ENCODE data around the gene ALB.
"Not testable (repeated sequence)": the region's sequence is repeated elsewhere in the genome, so short reads cannot be mapped to it uniquely, and the experiment has no call there.

ALB gene

DNA sequence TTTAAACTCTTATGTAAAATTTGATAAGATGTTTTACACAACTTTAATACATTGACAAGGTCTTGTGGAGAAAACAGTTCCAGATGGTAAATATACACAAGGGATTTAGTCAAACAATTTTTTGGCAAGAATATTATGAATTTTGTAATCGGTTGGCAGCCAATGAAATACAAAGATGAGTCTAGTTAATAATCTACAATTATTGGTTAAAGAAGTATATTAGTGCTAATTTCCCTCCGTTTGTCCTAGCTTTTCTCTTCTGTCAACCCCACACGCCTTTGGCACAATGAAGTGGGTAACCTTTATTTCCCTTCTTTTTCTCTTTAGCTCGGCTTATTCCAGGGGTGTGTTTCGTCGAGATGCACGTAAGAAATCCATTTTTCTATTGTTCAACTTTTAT lies at the start of gene ALB:
Gene ALB, plus strand, starts transcription at position 246 of the 400 bp plus-strand sequence. Its CDS starts 41 bp downstream, at position 287.
- no peak for DNase-seq

DNA sequence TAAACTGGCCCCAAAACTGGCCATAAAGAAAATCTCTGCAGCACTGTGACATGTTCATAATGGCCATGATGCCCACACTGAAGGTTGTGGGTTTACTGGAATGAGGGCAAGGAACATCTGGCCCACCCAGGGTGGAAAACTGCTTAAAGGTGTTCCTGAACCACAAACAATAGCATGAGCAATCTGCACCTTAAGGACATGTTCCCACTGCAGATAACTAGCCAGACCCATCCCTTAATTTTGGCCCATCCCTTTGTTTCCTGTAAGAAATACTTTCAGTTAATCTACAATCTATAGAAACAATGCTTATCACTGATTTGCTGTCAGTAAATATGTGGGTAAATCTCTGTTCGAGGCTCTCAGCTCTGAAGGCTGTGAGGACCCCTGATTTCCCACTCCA lies 46.9 kb upstream of the ALB start:
- DNase-seq = not testable (repeated sequence)

DNA sequence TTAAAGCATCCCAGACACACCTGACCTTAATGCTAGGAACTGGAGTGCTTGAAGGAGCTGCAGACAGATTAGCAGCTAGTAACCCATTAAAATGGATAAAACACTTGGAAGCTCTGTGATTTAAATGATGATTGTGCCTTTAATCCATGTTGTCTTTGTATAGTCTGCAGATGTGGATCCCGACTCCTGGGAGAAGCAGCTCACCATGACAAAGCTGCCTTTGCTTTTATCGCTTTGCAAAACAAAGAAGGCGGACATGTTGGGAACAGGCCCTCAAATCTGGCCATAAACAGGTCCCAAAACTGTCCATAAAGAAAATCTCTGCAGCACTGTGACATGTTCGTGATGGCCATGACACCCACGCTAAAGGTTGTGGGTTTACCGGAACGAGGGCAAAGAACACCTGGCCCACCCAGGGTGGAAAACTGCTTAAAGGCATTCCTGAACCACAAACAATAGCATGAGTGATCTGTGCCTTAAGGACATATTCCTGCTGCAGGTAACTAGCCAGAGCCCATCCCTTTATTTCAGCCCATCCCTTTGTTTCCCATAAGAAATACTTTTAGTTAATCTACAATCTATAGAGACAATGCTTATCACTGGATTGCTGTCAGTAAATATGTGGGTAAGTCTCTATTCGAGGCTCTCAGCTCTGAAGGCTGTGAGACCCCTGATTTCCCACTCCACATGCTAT lies 34.4 kb upstream of the ALB start:
- DNase-seq = not testable (repeated sequence)

DNA sequence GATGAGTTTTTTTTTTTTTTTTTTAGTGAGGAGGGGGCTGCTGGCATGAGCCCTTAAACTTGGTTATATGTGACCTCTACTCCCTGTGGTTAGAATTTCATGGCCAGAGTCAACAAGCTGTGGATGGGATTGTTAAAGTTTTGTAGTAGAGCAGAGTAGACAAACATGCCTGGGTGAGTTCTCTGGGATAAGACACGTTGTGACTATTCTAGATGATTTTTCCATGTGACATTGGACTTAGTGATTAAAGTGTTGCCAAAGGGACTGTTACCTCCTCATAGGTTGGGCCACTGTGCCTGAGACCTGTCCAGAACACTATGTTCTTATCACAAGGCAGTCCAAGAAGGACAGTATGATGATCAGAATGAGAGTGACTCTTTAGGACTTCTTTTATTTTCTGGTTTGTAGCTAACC lies 28.8 kb upstream of the ALB start:
- no peak for DNase-seq

DNA sequence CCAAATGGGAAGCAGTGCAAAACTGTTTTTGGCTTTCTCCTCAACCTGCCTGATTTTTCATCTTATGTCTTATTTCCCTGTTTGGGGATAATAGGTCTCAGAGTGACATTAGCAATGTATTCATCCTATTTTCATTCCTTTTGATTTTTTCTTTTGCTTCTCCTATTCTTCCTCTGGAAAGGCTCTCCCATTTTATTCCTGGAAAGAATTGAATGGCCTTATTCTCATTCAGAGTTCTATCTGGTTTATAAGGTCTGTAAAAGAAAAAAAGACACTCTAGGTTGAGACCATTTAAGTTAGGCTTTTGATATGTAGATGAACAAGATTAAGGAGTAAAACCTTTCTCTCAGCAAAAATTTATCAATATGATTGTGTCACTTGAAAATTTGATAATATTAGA lies 27.8 kb upstream of the ALB start:
- no peak for DNase-seq

DNA sequence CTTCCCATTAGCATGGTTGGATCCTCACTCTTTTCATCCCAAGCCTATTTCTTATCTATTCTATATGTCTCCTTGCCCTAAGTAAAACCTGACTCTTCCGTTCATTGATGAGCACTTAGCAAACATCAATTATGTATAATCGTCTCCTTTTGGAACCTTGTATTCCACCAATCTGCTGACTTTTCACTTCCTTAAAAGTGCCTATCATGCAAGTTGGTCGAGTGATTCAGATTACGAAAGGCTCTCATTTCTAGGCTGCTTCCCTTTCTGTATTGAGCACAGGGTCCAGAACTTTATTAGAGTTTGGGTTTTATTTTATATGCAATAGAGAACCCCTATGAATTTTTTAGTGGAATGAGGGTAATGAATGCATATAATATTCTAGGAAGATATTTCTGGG lies 27.1 kb upstream of the ALB start:
- DNase-seq = no peak

DNA sequence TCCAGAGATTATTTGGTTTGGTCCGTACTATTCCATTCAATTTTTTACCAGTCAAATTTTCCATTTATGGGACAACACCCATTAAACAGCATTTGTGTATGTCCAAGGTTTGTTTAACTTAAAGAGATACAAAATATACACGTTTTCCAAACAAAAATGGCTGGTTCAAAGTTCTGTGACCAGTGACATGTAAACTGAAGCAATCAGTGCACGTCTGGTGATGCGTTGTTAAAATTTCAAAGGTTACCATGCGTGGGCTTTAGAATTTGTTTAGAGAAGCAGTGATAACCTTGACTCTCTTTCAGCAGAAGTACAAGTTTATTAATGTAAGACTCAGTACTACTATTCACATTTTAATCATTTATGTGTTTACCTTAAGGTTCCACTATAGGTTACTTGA lies 25.2 kb upstream of the ALB start:
- no peak for DNase-seq

DNA sequence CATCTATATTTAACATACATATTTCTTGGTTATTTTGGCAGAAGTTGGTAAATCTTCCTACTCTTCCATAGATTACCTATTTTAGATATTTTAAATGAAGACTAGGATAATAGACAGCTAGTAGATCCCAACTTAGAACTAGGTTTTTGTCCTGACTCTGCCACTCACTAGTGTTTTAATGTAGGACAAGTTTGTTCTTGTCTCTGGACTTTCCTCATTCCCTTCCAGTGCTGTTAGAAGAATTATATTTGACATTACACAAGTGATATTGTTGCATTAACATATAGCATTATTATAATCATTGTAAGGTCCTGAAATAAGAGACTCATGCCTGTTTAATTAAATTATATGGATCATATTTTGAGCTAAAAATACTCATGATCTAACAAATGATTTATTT lies 24.1 kb upstream of the ALB start:
- DNase-seq = no peak

DNA sequence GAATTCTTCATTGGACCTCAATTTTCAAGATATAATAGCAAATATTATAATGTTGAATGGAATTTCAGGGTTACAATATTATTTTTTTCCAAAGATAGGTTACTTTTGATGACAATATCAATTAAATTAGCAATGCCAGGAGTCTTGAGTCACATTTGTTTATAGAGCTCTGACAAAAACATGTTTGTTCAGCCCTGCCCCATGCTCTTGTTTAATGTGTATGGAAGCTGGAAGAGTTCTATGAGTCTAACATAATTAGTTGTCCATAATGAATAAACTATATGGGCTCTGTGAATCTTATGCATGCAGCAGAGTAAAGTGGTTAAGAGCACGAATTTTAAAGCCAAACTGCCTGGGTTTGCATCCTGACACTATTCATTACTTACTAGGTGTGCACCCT lies 22.9 kb upstream of the ALB start:
- no peak for DNase-seq

DNA sequence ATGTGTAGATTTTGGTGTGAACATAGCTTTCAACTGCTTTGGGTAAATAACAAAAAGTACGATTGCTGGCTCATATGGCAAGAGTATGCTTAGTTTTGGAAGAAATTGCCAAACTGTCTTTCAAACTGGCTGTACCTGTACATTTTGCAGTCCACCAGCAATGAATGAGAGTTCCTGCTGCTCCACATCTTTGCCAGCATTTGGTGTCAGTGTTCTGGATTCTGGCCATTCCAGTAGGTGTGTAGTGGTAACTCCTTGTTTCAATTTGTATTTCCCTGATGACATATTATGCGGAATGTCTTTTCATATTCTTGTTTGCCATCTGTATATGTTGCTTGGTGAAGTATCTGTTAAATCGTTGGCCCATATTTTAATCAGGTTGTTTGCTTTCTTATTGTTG lies 20.6 kb upstream of the ALB start:
- DNase-seq = no peak

DNA sequence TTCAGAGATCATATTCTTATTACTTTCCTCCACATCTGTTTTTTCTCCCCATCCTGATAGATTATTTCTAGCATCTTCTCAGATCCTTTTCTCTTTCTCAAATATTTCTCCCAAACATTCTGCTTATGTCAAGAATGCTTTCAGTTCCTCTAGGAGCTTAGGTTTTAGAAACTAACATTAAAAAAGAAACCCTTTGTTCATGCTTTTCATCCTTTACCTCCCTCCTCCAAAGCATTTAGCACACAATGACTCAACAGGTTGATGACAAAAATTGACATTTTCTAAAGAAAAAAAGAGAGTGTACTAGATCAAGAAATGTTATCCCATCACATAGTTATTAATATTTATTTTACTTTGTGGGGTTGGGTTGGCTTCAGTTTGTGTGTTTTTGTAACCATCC lies 16.5 kb upstream of the ALB start:
- DNase-seq = no peak

DNA sequence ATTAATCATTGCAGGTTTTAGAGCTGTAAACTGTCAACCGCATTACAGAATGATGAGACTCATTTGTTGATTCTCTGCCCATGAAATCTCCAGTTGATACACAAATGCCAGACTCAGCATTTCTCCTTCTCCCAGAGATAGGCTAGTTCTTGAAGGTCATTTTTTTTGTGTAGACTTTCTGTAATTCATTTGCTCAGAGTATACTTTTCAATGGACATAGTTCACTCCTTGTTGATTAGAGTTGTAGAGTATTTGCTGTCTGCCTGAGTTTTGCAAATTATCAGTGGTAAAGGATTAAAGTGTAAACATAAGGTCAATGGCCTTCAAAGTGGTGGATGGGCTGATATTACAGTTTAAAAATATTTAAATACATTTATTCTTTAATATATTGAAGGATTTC lies 15.2 kb upstream of the ALB start:
- DNase-seq = no peak

DNA sequence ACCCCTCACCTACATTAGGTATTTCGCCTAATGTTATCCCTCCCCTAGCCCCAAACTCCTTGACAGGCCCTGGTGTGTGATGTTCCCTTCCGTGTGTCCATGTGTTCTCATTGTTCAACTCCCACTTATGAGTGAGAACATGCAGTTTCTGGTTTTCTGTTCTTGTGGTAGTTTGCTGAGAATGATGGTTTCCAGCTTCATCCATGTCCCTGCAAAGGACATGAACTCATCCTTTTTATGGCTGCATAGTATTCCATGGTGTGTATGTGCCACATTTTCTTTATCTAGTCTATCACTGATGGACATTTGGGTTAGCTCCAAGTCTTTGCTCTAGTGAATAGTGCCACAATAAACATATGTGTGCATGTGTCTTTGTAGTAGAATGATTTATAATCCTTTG lies 14.4 kb upstream of the ALB start:
- DNase-seq = not testable (repeated sequence)

DNA sequence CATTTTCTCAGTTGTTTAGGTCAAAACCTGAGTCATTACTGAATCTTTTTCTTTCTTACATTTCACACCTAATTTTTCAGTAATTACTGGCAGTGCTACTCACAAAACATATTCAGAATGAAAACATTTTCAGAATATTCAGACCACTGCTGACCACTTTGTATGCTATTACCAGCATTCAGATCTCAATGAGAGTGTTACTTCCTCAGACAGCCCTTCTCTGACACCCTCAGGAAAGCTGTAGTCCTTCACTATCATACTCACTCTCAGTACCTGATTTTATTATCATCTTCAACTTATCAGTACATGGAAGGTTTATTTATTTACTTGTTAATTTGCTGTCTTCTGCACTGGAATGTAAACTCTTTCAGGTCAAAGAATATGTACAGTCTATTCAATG lies 12.3 kb upstream of the ALB start:
- no peak for DNase-seq

DNA sequence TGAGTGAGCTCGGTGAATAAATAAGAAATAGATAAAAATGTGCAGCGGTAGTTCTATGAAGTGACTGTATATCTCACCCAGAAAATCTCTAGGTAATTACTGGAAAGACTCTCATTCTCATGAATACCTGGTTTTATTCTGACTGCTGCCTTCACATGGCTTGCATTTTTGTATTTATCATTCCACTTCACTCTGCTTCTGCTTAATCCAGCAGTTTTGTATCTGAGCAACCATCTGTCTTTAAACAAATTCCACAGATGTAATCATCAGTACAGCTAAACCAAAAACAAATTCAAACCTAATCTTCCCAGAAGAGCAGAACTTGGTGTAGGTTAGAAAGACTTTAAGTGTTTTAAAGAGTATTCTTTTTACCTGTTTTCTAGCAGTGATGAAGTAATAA lies 11.2 kb upstream of the ALB start:
- no peak for DNase-seq

DNA sequence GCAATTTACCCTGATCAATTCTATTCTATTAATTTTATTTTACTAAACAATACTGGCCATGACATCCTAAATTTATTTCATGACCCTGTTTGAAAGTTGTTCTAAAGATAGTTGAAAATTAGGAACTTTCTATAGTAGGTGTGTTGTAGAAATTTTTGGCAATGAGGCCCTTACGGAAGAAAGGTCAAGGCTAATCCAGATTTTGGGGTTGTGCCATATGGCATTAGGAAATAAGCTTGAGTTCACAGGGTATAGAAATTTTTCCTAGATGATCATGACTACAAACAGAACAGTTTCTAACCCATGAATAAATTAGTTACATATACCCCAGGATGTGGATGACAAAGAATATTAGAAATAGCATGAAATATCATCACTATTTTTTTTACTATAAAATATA lies 7.8 kb upstream of the ALB start:
- DNase-seq = no peak

DNA sequence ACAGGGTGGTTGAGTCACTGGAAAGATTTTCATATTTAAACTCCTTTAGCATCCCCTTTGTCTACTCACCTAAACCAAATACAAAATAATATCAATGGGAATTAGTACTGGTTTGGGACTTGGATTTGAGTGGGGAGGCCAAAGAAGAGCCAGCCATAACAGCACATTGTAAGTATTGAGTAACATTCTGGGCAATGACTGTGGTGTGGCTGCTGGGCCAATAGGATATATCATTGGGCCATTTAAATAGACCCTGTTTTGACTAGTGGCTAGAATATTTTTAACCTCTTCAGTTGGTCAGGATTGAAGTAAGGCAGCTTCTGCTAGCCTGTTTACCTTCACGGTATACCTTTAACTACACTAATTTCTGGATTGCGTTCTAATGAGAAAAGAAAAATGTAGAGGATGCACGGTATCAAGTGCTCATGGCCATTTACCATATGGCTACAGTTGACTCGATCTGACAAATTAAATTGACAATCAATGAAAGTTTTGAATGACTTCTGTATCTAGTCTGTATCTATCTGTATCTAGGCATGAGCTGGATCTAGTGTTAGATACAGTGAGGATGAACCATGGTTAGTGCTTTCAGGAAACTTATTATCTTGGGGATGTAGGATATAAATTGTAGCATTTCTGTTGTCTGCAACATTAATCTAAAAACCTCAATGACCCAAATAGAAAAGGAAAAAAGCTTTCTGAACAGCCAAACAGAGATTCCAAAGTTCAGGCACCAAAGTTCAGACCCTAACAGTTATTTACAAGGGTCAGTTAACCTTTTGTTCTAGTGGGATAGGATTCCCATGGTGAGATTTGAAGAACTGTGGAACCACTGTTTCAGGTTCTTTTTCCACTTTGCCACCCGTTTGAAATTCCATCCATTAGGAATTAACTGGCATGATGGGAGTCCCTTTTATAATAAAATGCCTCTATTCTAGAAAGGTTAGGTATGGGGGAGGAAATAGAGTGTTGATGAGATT lies 6.8 kb upstream of the ALB start:
- no peak for DNase-seq

DNA sequence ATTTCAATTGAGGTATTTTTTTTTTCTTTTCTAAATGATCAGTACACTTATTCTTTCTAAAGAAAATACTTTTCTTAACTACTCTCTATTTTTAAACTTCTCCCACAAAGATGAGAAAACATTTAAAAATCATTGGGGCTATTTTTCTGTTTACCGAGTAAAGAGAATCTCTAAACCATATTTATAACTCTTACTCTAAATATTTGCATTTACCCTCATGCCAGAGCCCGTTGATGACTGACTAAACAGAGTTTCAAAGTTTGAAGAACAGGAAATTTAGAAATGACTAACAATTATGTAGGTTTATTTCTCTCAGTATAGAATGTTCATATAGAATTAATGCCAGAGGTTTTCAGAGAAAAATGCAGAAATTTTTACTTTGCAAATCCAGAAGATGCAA lies 2.7 kb upstream of the ALB start:
- no peak for DNase-seq

DNA sequence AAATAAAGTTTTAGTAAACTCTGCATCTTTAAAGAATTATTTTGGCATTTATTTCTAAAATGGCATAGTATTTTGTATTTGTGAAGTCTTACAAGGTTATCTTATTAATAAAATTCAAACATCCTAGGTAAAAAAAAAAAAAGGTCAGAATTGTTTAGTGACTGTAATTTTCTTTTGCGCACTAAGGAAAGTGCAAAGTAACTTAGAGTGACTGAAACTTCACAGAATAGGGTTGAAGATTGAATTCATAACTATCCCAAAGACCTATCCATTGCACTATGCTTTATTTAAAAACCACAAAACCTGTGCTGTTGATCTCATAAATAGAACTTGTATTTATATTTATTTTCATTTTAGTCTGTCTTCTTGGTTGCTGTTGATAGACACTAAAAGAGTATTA lies 370 bp downstream of the ALB start:
- DNase-seq = no peak

DNA sequence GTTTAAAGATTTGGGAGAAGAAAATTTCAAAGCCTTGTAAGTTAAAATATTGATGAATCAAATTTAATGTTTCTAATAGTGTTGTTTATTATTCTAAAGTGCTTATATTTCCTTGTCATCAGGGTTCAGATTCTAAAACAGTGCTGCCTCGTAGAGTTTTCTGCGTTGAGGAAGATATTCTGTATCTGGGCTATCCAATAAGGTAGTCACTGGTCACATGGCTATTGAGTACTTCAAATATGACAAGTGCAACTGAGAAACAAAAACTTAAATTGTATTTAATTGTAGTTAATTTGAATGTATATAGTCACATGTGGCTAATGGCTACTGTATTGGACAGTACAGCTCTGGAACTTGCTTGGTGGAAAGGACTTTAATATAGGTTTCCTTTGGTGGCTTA lies 1.1 kb downstream of the ALB start:
- no peak for DNase-seq

DNA sequence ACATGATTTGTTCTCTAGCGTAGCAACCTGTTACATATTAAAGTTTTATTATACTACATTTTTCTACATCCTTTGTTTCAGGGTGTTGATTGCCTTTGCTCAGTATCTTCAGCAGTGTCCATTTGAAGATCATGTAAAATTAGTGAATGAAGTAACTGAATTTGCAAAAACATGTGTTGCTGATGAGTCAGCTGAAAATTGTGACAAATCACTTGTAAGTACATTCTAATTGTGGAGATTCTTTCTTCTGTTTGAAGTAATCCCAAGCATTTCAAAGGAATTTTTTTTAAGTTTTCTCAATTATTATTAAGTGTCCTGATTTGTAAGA lies 2.4 kb downstream of the ALB start:
- no peak for DNase-seq

DNA sequence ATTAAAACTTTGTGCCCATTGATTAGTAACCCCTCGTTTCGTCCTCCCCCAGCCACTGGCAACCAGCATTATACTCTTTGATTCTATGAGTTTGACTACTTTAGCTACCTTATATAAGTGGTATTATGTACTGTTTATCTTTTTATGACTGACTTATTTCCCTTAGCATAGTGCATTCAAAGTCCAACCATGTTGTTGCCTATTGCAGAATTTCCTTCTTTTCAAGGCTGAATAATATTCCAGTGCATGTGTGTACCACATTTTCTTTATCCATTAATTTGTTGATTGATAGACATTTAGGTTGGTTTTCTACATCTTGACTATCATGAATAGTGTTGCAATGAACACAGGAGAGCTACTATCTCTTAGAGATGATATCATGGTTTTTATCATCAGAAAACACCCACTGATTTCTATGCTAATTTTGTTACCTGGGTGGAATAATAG lies 3.2 kb downstream of the ALB start:
- no peak for DNase-seq

DNA sequence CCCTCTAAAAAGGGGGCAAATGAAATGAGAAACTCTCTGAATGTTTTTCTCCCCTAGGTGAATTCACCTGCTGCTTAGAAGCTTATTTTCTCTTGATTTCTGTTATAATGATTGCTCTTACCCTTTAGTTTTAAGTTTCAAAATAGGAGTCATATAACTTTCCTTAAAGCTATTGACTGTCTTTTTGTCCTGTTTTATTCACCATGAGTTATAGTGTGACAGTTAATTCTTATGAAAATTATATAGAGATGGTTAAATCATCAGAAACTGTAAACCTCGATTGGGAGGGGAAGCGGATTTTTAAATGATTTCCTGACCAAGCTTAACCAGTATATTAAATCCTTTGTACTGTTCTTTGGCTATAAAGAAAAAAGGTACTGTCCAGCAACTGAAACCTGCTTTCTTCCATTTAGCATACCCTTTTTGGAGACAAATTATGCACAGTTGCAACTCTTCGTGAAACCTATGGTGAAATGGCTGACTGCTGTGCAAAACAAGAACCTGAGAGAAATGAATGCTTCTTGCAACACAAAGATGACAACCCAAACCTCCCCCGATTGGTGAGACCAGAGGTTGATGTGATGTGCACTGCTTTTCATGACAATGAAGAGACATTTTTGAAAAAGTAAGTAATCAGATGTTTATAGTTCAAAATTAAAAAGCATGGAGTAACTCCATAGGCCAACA lies 4.2 kb downstream of the ALB start:
- DNase-seq = no peak
